Uterus (tissue), 2 donors: Measurements from ENCODE around the gene GRM8.

ENCODE experiments used
- CTCF ChIP-seq, 4 experiments: fragments of 200-600 bp in 2 of 4; fragments of 450-650 bp in 2 of 4; sonication (generic) in 2 of 4; IDR thresholded peaks; one replicate each; pipeline ENCODE4 v1.5.1; 2016 to 2019; ENCODE audit warnings: antibody characterized with exemption in 4 of 4, mild to moderate bottlenecking in 2 of 4, moderate library complexity in 1 of 4
- POLR2A ChIP-seq, 2 donors: fragments of 450-650 bp; IDR thresholded peaks; one replicate each; pipeline ENCODE4 v1.6.1; 2016; ENCODE audit warnings: antibody characterized with exemption in 2 of 2, mild to moderate bottlenecking in 1 of 2, moderate library complexity in 1 of 2

DNA sequence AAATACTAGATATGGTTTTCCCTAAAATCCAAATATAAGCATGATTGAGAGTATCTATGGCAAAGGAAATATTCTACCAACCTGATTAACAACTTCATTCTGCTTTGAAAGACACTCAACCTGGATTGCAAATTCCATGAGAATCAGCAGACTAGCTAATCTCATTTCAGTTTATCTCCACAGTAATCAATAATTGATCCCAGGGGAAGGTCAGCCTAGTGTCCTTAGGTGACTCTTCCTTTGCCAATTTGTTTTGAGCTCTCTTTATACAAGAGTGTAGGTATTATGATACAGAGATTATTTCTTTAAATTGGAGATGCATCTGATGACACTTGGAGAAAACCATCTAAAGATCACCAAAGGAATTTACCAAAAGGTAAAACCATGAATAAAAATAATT, 100.3 kb downstream of the GRM8 start:
- no peak for TF ChIP-seq CTCF (IDR thresholded peaks at IDR 0.05)
- TF ChIP-seq POLR2A (IDR thresholded peaks at IDR 0.05): no peak
